CD14-positive monocyte (primary cell): Measurements from ENCODE around the gene GRHL1. TPM values are rescaled to one million over a fixed set of nuclear protein-coding genes. Genes with fewer than 3 reads are reported as not detected.

Experiments
- polyA plus RNA-seq, 3 donors: library from polyadenylated mRNA; depleted of rRNA in 1 of 3; unstranded in 2 of 3; stranded (reverse) in 1 of 3; fragments of 300-500 nt in 2 of 3; fragments of >200 nt in 1 of 3; fragmentation: Illumina TruSeq in 2 of 3; gene quantifications; 1 replicate in 2 of 3; 2 replicates in 1 of 3; pipeline ENCODE4 v1.2.3, GENCODE V29; 2012 to 2021

The GRHL1 gene
- polyA plus RNA-seq, 3 donors, result 0.08 TPM; not detected in 2

Other genes starting within 250 kb of the GRHL1 start
- gene TAF1B, start 108.2 kb upstream of the GRHL1 start, polyA plus RNA-seq, result 1 to 10 TPM; 6.0 to 8.4 (median 7.2) TPM
- gene KLF11, start 91.9 kb downstream of the GRHL1 start, polyA plus RNA-seq, result 10 to 100 TPM; 21.0 to 69.8 (median 25.3) TPM
- not detected for gene CYS1, start 128.7 kb downstream of the GRHL1 start, polyA plus RNA-seq
- 1 to 10 TPM in 1 of 3 donors, not detected in 2; 1.5 TPM for gene RRM2, start 171.0 kb downstream of the GRHL1 start, polyA plus RNA-seq